GM23338 (cell line): ENCODE results near the gene FANK1. TPM values are rescaled to one million over a fixed set of nuclear protein-coding genes. Genes with fewer than 3 reads are reported as not detected.

ENCODE experiments used
- ATAC-seq: fragments of 200-7000 bp; cut with Tn5 transposase; 3 replicates; pipeline ENCODE4 v1.9.1; 2020
- DNase-seq: peaks from one replicate; pipeline ENCODE4 v3.0.0-alpha.2; 2015; ENCODE audit warnings: low spot score
- H2AFZ ChIP-seq: fragments of 200-600 bp; sonication (generic); 2 replicates; pipeline ENCODE4 v1.8.0; 2016; ENCODE audit warnings: antibody characterized with exemption, mild to moderate bottlenecking, moderate library complexity
- H3F3A ChIP-seq: fragments of 200-600 bp; sonication (generic); replicated peaks from 2 replicates; pipeline ENCODE4 v1.8.0; 2017; ENCODE audit warnings: antibody characterized with exemption, mixed run types, low read depth
- H3K27ac ChIP-seq: fragments of 200-600 bp; sonication (generic); 2 replicates; pipeline ENCODE4 v1.6.1; 2016; ENCODE audit warnings: low read depth
- H3K27me3 ChIP-seq: fragments of 200-600 bp; sonication (generic); 2 replicates; pipeline ENCODE4 v1.8.0; 2016; ENCODE audit warnings: mild to moderate bottlenecking, mixed run types, moderate library complexity; ENCODE audit not compliant: insufficient read depth
- H3K36me3 ChIP-seq: fragments of 200-600 bp; sonication (generic); 2 replicates; pipeline ENCODE4 v1.8.0; 2016; ENCODE audit warnings: mild to moderate bottlenecking; ENCODE audit not compliant: insufficient read depth
- H3K4me1 ChIP-seq: fragments of 200-600 bp; sonication (generic); 2 replicates; pipeline ENCODE4 v1.8.0; 2016; ENCODE audit warnings: mild to moderate bottlenecking, moderate library complexity; ENCODE audit not compliant: insufficient read depth
- H3K4me2 ChIP-seq: fragments of 200-600 bp; sonication (generic); 2 replicates; pipeline ENCODE4 v1.7.1; 2017; ENCODE audit warnings: mixed run types
- H3K4me3 ChIP-seq: fragments of 200-600 bp; sonication (generic); 2 replicates; pipeline ENCODE4 v1.6.1; 2016; ENCODE audit warnings: mixed run types
- H3K79me2 ChIP-seq: fragments of 200-600 bp; sonication (generic); replicated peaks from 2 replicates; pipeline ENCODE4 v1.8.0; 2017; ENCODE audit warnings: mild to moderate bottlenecking; ENCODE audit not compliant: insufficient read depth
- H3K9me2 ChIP-seq: fragments of 200-600 bp; sonication (generic); 2 replicates; pipeline ENCODE4 v1.8.0; 2017; ENCODE audit not compliant: insufficient read depth
- H4K20me1 ChIP-seq: fragments of 200-600 bp; sonication (generic); replicated peaks from 2 replicates; pipeline ENCODE4 v1.8.0; 2017; ENCODE audit warnings: mild to moderate bottlenecking; ENCODE audit not compliant: insufficient read depth
- H3K27ac Mint-ChIP-seq: 2 replicates; pipeline ENCODE4 v1.8.0; 2020; ENCODE audit warnings: inconsistent platforms, mild to moderate bottlenecking, moderate library complexity, mixed read lengths
- H3K27me3 Mint-ChIP-seq: 3 replicates; pipeline ENCODE4 v1.8.0; 2022; ENCODE audit warnings: low read depth, mild to moderate bottlenecking, moderate library complexity, mixed read lengths, inconsistent platforms; ENCODE audit not compliant: insufficient read depth, poor library complexity
- H3K36me3 Mint-ChIP-seq: 3 replicates; pipeline ENCODE4 v1.8.0; 2021; ENCODE audit warnings: low read depth, mild to moderate bottlenecking, inconsistent platforms, moderate library complexity, mixed read lengths
- H3K4me1 Mint-ChIP-seq: 3 replicates; pipeline ENCODE4 v1.8.0; 2020; ENCODE audit warnings: mild to moderate bottlenecking, inconsistent platforms, mixed read lengths
- H3K4me3 Mint-ChIP-seq: 3 replicates; pipeline ENCODE4 v1.8.0; 2021; ENCODE audit warnings: moderate library complexity, mild to moderate bottlenecking, inconsistent platforms, mixed read lengths
- H3K9me3 Mint-ChIP-seq: 3 replicates; pipeline ENCODE4 v1.8.0; 2020; ENCODE audit warnings: moderate library complexity, mild to moderate bottlenecking, inconsistent platforms, mixed read lengths
- CREB1 ChIP-seq: fragments of 250-450 bp; sonication (Bioruptor Pico); IDR thresholded peaks from 2 replicates; pipeline ENCODE4 v1.5.0; 2020; ENCODE audit warnings: low read depth, mild to moderate bottlenecking, moderate library complexity
- EZH2 ChIP-seq: fragments of 200-600 bp; sonication (generic); IDR thresholded peaks from one replicate; pipeline ENCODE4 v1.8.0; 2017; ENCODE audit warnings: antibody characterized with exemption, mild to moderate bottlenecking, low read depth; ENCODE audit not compliant: unreplicated experiment
- EZH2phosphoT487 ChIP-seq: fragments of 200-600 bp; sonication (generic); IDR thresholded peaks from one replicate; pipeline ENCODE4 v1.8.1; 2018; ENCODE audit warnings: antibody characterized with exemption; ENCODE audit not compliant: unreplicated experiment
- NANOG ChIP-seq: IDR thresholded peaks from 2 replicates; pipeline ENCODE4 v1.6.1; 2016; ENCODE audit warnings: antibody characterized with exemption, borderline replicate concordance
- STAT1 ChIP-seq: IDR thresholded peaks from one replicate; pipeline ENCODE4 v1.6.1; 2016; ENCODE audit warnings: antibody characterized with exemption; ENCODE audit not compliant: unreplicated experiment
- ZNF114 ChIP-seq: fragments of 250-450 bp; sonication (Bioruptor Pico); IDR thresholded peaks from 2 replicates; pipeline ENCODE4 v1.5.0; 2020; ENCODE audit warnings: mild to moderate bottlenecking, moderate library complexity
- ZNF331 ChIP-seq: fragments of 250-450 bp; sonication (Bioruptor Pico); IDR thresholded peaks from 2 replicates; pipeline ENCODE4 v1.5.0; 2020; ENCODE audit warnings: low read depth, mild to moderate bottlenecking, moderate library complexity
- ZNF462 ChIP-seq: fragments of 250-450 bp; sonication (Bioruptor Pico); IDR thresholded peaks from 2 replicates; pipeline ENCODE4 v1.5.0; 2020; ENCODE audit warnings: mild to moderate bottlenecking, moderate library complexity
- polyA plus RNA-seq: library from polyadenylated mRNA; unstranded; fragments of >200 nt; fragmentation: Nextera tagmentation; extraction: Ambion mirVana; gene quantifications from 2 replicates; pipeline ENCODE4 v1.2.1, GENCODE V29; 2016
- total RNA-seq: library from RNA; depleted of rRNA; stranded (reverse); fragments of >200 nt; shearing (Covaris generic); gene quantifications from 2 replicates; pipeline ENCODE4 v1.2.3, GENCODE V29; 2014
- TF ChIP-seq, protein P1 (sequence below), 2 experiments: fragments of 200-600 bp in 1 of 2; sonication (generic) in 1 of 2; conservative IDR thresholded peaks; 2 replicates each; pipeline versions ENCODE4 v1.5.1 to v1.6.1; 2016 to 2017; ENCODE audit warnings: antibody characterized with exemption in 2 of 2, low read depth in 2 of 2, mild to moderate bottlenecking in 2 of 2, moderate library complexity in 1 of 2
- TF ChIP-seq, protein P2 (sequence below): IDR thresholded peaks from 2 replicates; pipeline ENCODE4 v1.6.1; 2016; ENCODE audit warnings: antibody characterized with exemption
- TF ChIP-seq, protein P3 (sequence below): IDR thresholded peaks from one replicate; pipeline ENCODE4 v1.6.1; 2018; ENCODE audit warnings: antibody characterized with exemption; ENCODE audit not compliant: unreplicated experiment

Gene FANK1
- total and polyA plus RNA-seq, 2 experiments from 2014 or later, result 0.37 to 0.69 TPM

- Histone ChIP-seq H3K4me3 (no peak overlapping the region), H3K4me2 (no peak overlapping the region), H3F3A (no peaks in the 10 kb centered on the region), H3K4me1 (no peaks in the 10 kb centered on the region), H3K9me2 (no peaks in the 10 kb centered on the region), H3K36me3 (peaks cover 3% of the 10 kb centered on the region), H3K27ac (no peak overlapping the region), H4K20me1 (no peaks in the 10 kb centered on the region), H3K79me2 (no peaks in the 10 kb centered on the region), H3K27me3 (no peaks in the 10 kb centered on the region), H2AFZ (no peak overlapping the region)
- ATAC-seq (no peak), DNase-seq (no peak)
- Mint-ChIP-seq H3K27me3 (peaks cover 1% of the 10 kb centered on the region), H3K9me3 (peaks cover 27% of the 10 kb centered on the region), H3K4me1 (no peaks in the 10 kb centered on the region), H3K4me3 (no peak overlapping the region), H3K36me3 (peaks cover 19% of the 10 kb centered on the region), H3K27ac (no peak overlapping the region)
- TF ChIP-seq EZH2phosphoT487 (no peak), ZNF462 (CRISPR knock-in tag) (no peak), NANOG (no peak), CREB1 (CRISPR knock-in tag) (no peak), ZNF331 (no peak), EZH2 (no peak), STAT1 (no peak), ZNF114 (CRISPR knock-in tag) (no peak)
- TF ChIP-seq, protein P1, sequence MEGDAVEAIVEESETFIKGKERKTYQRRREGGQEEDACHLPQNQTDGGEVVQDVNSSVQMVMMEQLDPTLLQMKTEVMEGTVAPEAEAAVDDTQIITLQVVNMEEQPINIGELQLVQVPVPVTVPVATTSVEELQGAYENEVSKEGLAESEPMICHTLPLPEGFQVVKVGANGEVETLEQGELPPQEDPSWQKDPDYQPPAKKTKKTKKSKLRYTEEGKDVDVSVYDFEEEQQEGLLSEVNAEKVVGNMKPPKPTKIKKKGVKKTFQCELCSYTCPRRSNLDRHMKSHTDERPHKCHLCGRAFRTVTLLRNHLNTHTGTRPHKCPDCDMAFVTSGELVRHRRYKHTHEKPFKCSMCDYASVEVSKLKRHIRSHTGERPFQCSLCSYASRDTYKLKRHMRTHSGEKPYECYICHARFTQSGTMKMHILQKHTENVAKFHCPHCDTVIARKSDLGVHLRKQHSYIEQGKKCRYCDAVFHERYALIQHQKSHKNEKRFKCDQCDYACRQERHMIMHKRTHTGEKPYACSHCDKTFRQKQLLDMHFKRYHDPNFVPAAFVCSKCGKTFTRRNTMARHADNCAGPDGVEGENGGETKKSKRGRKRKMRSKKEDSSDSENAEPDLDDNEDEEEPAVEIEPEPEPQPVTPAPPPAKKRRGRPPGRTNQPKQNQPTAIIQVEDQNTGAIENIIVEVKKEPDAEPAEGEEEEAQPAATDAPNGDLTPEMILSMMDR (conservative IDR thresholded peaks at IDR 0.05; ENCODE audit: low read depth in 2 of 2), result no peak
- TF ChIP-seq, protein P2, sequence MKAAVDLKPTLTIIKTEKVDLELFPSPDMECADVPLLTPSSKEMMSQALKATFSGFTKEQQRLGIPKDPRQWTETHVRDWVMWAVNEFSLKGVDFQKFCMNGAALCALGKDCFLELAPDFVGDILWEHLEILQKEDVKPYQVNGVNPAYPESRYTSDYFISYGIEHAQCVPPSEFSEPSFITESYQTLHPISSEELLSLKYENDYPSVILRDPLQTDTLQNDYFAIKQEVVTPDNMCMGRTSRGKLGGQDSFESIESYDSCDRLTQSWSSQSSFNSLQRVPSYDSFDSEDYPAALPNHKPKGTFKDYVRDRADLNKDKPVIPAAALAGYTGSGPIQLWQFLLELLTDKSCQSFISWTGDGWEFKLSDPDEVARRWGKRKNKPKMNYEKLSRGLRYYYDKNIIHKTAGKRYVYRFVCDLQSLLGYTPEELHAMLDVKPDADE, result no peak
- TF ChIP-seq, protein P3, sequence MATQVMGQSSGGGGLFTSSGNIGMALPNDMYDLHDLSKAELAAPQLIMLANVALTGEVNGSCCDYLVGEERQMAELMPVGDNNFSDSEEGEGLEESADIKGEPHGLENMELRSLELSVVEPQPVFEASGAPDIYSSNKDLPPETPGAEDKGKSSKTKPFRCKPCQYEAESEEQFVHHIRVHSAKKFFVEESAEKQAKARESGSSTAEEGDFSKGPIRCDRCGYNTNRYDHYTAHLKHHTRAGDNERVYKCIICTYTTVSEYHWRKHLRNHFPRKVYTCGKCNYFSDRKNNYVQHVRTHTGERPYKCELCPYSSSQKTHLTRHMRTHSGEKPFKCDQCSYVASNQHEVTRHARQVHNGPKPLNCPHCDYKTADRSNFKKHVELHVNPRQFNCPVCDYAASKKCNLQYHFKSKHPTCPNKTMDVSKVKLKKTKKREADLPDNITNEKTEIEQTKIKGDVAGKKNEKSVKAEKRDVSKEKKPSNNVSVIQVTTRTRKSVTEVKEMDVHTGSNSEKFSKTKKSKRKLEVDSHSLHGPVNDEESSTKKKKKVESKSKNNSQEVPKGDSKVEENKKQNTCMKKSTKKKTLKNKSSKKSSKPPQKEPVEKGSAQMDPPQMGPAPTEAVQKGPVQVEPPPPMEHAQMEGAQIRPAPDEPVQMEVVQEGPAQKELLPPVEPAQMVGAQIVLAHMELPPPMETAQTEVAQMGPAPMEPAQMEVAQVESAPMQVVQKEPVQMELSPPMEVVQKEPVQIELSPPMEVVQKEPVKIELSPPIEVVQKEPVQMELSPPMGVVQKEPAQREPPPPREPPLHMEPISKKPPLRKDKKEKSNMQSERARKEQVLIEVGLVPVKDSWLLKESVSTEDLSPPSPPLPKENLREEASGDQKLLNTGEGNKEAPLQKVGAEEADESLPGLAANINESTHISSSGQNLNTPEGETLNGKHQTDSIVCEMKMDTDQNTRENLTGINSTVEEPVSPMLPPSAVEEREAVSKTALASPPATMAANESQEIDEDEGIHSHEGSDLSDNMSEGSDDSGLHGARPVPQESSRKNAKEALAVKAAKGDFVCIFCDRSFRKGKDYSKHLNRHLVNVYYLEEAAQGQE, result no peak
Measured at GRCh38 chr10:125940515-125940914, 44.2 kb downstream of the FANK1 start.
